GM06990 (cell line): ENCODE measurements around the gene HSPA1B.
"Not testable (repeated sequence)": the region's sequence is repeated elsewhere in the genome, so short reads cannot be mapped to it uniquely, and the experiment has no call there.

Source experiments
- DNase-seq: peaks from one replicate; pipeline ENCODE4 v3.0.0-alpha.2; 2011; ENCODE audit not compliant: insufficient read length; ENCODE audit errors: extremely low read depth
- H3K27me3 ChIP-seq: replicated peaks from 2 replicates; pipeline ENCODE4 v1.6.0; 2011; ENCODE audit warnings: low read length; ENCODE audit not compliant: control insufficient read depth, insufficient read depth
- H3K36me3 ChIP-seq: 2 replicates; pipeline ENCODE4 v1.5.1; 2011; ENCODE audit warnings: low read length; ENCODE audit not compliant: control insufficient read depth, insufficient read depth
- H3K4me3 ChIP-seq: replicated peaks from 2 replicates; pipeline ENCODE4 v1.5.1; 2011; ENCODE audit warnings: low read depth, mild to moderate bottlenecking, control low read depth, low read length
- CTCF ChIP-seq: IDR thresholded peaks from 2 replicates; pipeline ENCODE4 v1.5.1; 2011; ENCODE audit warnings: low read length, control low read depth, mild to moderate bottlenecking, inconsistent platforms; ENCODE audit not compliant: insufficient read depth, poor library complexity, severe bottlenecking

Gene HSPA1B

GRCh38 chr6:31842053-31842452 is 14.5 kb downstream of the HSPA1B start:
- H3K36me3 ChIP-seq: peaks cover 19% of the 10 kb centered on the region

GRCh38 chr6:31844507-31844906 is 17.0 kb downstream of the HSPA1B start:
- TF ChIP-seq CTCF: no peak
- H3K27me3 ChIP-seq: no peaks in the 10 kb centered on the region
- no peak overlapping the region for H3K4me3 ChIP-seq
- DNase-seq: no peak
- peaks cover 4% of the 10 kb centered on the region for H3K36me3 ChIP-seq

More at GRCh38 chr6:31842053-31842452, 14.5 kb downstream of the HSPA1B start:
- no peak for DNase-seq
- Histone ChIP-seq H3K4me3 (no peak overlapping the region), H3K27me3 (no peaks in the 10 kb centered on the region)
- no peak for TF ChIP-seq CTCF

- no peak overlapping the region for H3K4me3 ChIP-seq
- TF ChIP-seq CTCF: no peak
- DNase-seq: no peak
- no peaks in the 10 kb centered on the region for H3K36me3 ChIP-seq
- no peaks in the 10 kb centered on the region for H3K27me3 ChIP-seq
Measured at GRCh38 chr6:31847276-31847978, 19.9 kb downstream of the HSPA1B start.

GRCh38 chr6:31850765-31851484 is 23.4 kb downstream of the HSPA1B start:
- no peaks in the 10 kb centered on the region for H3K36me3 ChIP-seq
- DNase-seq: no peak

GRCh38 chr6:31851485-31851832 is 23.9 kb downstream of the HSPA1B start:
- DNase-seq: no peak
- no peak overlapping the region for H3K4me3 ChIP-seq

More at GRCh38 chr6:31850765-31851484, 23.4 kb downstream of the HSPA1B start:
- Histone ChIP-seq H3K4me3 (no peak overlapping the region), H3K27me3 (no peaks in the 10 kb centered on the region)
- no peak for TF ChIP-seq CTCF

GRCh38 chr6:31851980-31852718 is 24.6 kb downstream of the HSPA1B start:
- H3K4me3 ChIP-seq, H3K36me3 ChIP-seq, H3K27me3 ChIP-seq, DNase-seq: not testable (repeated sequence)

More at GRCh38 chr6:31851485-31851832, 23.9 kb downstream of the HSPA1B start:
- TF ChIP-seq CTCF: no peak
- H3K36me3 ChIP-seq: no peaks in the 10 kb centered on the region
- no peaks in the 10 kb centered on the region for H3K27me3 ChIP-seq

GRCh38 chr6:31857774-31858173 is 30.2 kb downstream of the HSPA1B start:
- not testable (repeated sequence) for DNase-seq, H3K4me3 ChIP-seq, H3K36me3 ChIP-seq

More at GRCh38 chr6:31857774-31858173, 30.2 kb downstream of the HSPA1B start:
- not testable (repeated sequence) for H3K27me3 ChIP-seq
